Breast epithelium (tissue), 4 donors: ENCODE measurements around the gene CHST1. TPM values are rescaled to one million over a fixed set of nuclear protein-coding genes. Genes with fewer than 3 reads are reported as not detected.

Source experiments
- DNase-seq, 2 donors: peaks; one replicate each; pipeline ENCODE4 v3.0.0-alpha.2; 2019; ENCODE audit warnings: low spot score in 2 of 2
- H3K27ac ChIP-seq, 2 donors: fragments of 200-600 bp; sonication (generic) in 1 of 2; one replicate each; pipeline ENCODE4 v1.5.1; 2016 to 2019; ENCODE audit warnings: mild to moderate bottlenecking in 1 of 2
- H3K27me3 ChIP-seq, 2 donors: fragments of 200-600 bp; sonication (generic) in 1 of 2; one replicate each; pipeline versions ENCODE4 v1.5.1 to v1.6.0; 2017 to 2019; ENCODE audit warnings: control low read depth in 1 of 2, mild to moderate bottlenecking in 1 of 2
- H3K36me3 ChIP-seq: fragments of 200-600 bp; one replicate; pipeline ENCODE4 v1.5.1; 2019
- H3K4me1 ChIP-seq, 2 donors: fragments of 200-600 bp; sonication (generic); one replicate each; pipeline ENCODE4 v1.5.1; 2016 to 2019; ENCODE audit warnings: control low read depth in 1 of 2
- H3K4me3 ChIP-seq, 3 donors: fragments of 200-600 bp; sonication (generic); 1 replicate in 2 of 3; 2 replicates in 1 of 3; pipeline ENCODE4 v1.5.1; 2016 to 2019; ENCODE audit warnings: mild to moderate bottlenecking in 3 of 3, moderate library complexity in 2 of 3
- H3K9me3 ChIP-seq, 2 donors: fragments of 200-600 bp; sonication (generic) in 1 of 2; one replicate each; pipeline ENCODE4 v1.5.1; 2016 to 2019; ENCODE audit warnings: control low read depth in 1 of 2
- POLR2A ChIP-seq: fragments of 450-650 bp; IDR thresholded peaks from one replicate; pipeline ENCODE4 v1.6.1; 2016; ENCODE audit warnings: antibody characterized with exemption, mild to moderate bottlenecking, moderate library complexity
- POLR2AphosphoS5 ChIP-seq, 3 donors: sonication (generic); formaldehyde crosslinking; IDR thresholded peaks; one replicate each; pipeline ENCODE4 v1.6.1; 2017; ENCODE audit warnings: antibody characterized with exemption in 3 of 3
- intact Hi-C: fragments of 100-400 bp; cut with DNase I; formaldehyde crosslinking; loops from one replicate; pipeline ENCODE4 v1.15.1; 2023; ENCODE audit warnings: low total_unique reads
- total RNA-seq, 3 donors: library from RNA; depleted of rRNA; stranded (reverse); fragments of >200 nt; gene quantifications; one replicate each; pipeline ENCODE4 v1.1.0, GENCODE V29; 2016
- TF ChIP-seq, protein P1 (sequence below), 3 donors: fragments of 450-650 bp; IDR thresholded peaks; one replicate each; pipeline ENCODE4 v1.5.1; 2016 to 2017; ENCODE audit warnings: antibody characterized with exemption in 3 of 3, mild to moderate bottlenecking in 3 of 3, moderate library complexity in 3 of 3

The CHST1 gene
- total RNA-seq, 3 donors from 2014 or later: 1.8 to 3.6 (median 2.2) TPM

DNA sequence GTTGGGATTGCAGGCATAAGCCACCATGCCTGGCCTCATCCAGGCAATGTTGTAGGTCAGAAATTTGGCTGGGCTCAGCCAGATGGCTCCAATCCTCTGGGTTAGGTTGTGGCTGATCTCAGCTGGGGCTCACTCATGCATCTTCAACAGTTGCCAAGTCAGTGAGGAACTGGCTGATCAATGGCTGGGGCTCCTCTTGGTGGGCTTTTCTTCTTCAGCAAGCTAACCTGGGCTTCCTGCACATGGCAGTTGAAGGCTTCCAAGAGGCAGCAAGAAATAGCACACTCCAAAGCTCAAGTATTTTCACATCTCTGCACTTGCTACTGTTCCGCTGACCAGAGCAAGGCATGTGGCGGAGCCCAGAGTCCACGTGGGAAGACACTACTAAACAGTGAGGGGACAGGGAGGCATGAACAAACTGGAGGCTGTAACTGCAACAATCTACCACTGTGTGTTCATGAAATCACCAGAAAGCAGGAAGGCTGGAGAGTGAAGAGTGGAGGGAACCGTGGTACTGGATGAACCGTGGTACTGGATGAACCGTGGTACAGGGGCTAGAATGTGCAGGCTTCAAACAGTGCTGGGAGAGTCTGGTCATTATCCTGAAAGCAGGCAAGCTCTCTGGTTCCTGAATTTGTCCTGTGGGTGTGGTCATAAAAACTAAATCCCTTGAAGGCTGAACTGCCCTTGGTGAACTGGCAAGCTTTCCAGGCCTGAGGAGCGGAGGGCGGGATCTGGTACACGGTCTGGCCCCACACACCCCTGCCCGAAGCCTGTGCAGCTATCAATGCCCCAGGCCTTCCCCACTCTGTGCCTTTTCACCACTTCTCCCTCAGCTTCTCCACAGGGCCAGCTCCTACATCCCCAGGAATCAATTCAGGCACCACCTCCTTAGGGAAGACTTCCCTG, 20.2 kb downstream of the CHST1 start:
- peaks cover 0 to 18% of the 10 kb centered on the region in 2 donors for H3K27me3 ChIP-seq
- no peak for DNase-seq
- H3K4me1 ChIP-seq: no peaks in the 10 kb centered on the region
- intact Hi-C loops: no loop called here
- H3K27ac ChIP-seq: no peak overlapping the region
- H3K36me3 ChIP-seq: no peaks in the 10 kb centered on the region
- H3K4me3 ChIP-seq: no peak overlapping the region
- no peak for TF ChIP-seq POLR2A
- TF ChIP-seq, protein P1, sequence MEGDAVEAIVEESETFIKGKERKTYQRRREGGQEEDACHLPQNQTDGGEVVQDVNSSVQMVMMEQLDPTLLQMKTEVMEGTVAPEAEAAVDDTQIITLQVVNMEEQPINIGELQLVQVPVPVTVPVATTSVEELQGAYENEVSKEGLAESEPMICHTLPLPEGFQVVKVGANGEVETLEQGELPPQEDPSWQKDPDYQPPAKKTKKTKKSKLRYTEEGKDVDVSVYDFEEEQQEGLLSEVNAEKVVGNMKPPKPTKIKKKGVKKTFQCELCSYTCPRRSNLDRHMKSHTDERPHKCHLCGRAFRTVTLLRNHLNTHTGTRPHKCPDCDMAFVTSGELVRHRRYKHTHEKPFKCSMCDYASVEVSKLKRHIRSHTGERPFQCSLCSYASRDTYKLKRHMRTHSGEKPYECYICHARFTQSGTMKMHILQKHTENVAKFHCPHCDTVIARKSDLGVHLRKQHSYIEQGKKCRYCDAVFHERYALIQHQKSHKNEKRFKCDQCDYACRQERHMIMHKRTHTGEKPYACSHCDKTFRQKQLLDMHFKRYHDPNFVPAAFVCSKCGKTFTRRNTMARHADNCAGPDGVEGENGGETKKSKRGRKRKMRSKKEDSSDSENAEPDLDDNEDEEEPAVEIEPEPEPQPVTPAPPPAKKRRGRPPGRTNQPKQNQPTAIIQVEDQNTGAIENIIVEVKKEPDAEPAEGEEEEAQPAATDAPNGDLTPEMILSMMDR (IDR thresholded peaks at IDR 0.05): no peak
- TF ChIP-seq POLR2AphosphoS5 (IDR thresholded peaks at IDR 0.05): no peak
- H3K9me3 ChIP-seq: no peaks in the 10 kb centered on the region

DNA sequence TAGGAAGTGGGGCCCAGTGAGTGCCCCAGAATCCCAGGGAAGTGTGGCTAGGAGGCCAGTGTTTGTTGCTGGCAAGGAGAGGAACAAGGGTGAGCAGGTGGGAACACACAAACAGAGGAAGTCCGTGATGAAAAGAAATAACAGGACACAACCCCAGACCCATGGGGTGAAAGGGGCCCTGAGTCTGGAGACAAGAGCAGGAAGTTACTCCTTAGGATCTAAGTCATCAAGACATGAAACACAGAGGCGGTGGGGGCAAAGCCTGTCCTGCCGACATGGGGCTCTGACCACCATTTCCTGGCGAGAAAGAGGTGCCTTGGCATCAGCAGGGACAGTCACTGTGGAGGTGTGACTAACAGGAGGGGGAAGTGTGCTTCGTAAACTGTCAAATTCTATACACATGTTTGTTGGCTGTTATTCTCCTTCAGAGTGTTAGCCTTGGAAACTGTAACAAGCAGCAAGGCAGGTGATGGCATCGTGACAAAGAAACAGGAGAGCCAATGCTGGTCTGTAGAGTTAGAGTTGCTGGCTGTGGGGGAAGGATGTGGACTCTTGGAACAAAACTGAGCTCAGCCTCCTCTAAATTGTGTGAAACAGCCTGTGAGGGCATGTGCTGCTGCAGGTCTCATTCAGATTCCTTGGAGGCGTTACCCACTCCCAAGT, 21.7 kb downstream of the CHST1 start:
- intact Hi-C loops: no loop called here
- no peaks in the 10 kb centered on the region for H3K9me3 ChIP-seq
- peaks cover 0 to 10% of the 10 kb centered on the region in 2 donors for H3K27me3 ChIP-seq
- no peak overlapping the region for H3K4me3 ChIP-seq
- TF ChIP-seq, protein P1 (IDR thresholded peaks at IDR 0.05): no peak
- TF ChIP-seq POLR2A: no peak
- no peak for TF ChIP-seq POLR2AphosphoS5 (IDR thresholded peaks at IDR 0.05)
- H3K36me3 ChIP-seq: no peaks in the 10 kb centered on the region
- H3K4me1 ChIP-seq: no peaks in the 10 kb centered on the region
- no peak for DNase-seq
- H3K27ac ChIP-seq: no peak overlapping the region

DNA sequence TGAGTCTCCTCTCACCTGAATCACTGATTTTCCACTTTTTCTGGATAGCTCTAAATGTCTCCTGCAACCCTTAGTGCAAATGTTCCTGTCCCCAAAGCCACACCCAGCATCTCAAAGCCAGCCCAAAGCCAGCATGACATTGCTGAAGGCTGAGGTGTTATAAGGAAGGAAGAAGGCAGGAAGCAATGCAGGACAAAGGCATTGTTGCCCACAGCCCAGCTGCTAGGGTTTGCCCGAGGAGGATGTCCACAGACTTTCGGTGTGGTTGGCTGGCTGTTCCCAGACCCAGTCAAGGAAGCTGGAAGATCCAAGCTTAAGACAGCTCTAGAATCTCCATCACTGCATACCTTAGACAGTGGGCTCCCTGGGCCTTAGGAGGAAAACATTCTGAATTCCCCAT, 23.5 kb downstream of the CHST1 start:
- H3K4me1 ChIP-seq: no peaks in the 10 kb centered on the region
- no peak for DNase-seq
- no peak overlapping the region for H3K4me3 ChIP-seq
- no peak overlapping the region for H3K27ac ChIP-seq
- TF ChIP-seq, protein P1 (IDR thresholded peaks at IDR 0.05): no peak
- TF ChIP-seq POLR2A (no peak), POLR2AphosphoS5 (IDR thresholded peaks at IDR 0.05) (no peak)
- peaks cover 0 to 3% of the 10 kb centered on the region in 2 donors for H3K9me3 ChIP-seq
- H3K27me3 ChIP-seq: peaks cover 0 to 4% of the 10 kb centered on the region in 2 donors
- intact Hi-C loops: loop anchor here (1.0 kb wide), 1 partner anchor 33 kb away; no protein-coding TSS in a partner anchor
- H3K36me3 ChIP-seq: no peaks in the 10 kb centered on the region

DNA sequence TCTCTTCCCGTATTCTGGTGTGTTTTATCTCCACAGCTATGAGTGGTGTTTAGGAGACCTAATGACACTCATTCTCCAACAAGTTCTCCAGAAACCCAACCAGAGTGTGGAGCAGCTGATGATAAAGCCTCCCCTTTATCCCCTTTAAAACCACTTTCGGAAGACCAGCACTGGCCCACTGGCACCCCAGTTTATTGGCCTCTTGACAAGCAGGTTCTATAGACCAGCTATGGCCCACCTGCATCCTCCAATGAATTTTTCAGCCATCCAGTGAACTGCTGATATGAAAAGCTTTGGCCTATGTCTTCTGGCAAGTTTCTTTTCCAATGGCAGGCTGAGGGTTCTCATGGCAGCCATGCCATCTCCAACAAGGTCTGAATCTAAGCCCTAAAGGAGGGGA, 27.4 kb downstream of the CHST1 start:
- H3K9me3 ChIP-seq: peaks cover 0 to 3% of the 10 kb centered on the region in 2 donors
- TF ChIP-seq POLR2AphosphoS5 (IDR thresholded peaks at IDR 0.05) (no peak), POLR2A (no peak)
- TF ChIP-seq, protein P1 (IDR thresholded peaks at IDR 0.05): no peak
- H3K27me3 ChIP-seq: peaks cover 0 to 9% of the 10 kb centered on the region in 2 donors
- no peak overlapping the region for H3K27ac ChIP-seq
- intact Hi-C loops: no loop called here
- no peaks in the 10 kb centered on the region for H3K4me1 ChIP-seq
- H3K36me3 ChIP-seq: no peaks in the 10 kb centered on the region
- DNase-seq: no peak
- H3K4me3 ChIP-seq: no peak overlapping the region

DNA sequence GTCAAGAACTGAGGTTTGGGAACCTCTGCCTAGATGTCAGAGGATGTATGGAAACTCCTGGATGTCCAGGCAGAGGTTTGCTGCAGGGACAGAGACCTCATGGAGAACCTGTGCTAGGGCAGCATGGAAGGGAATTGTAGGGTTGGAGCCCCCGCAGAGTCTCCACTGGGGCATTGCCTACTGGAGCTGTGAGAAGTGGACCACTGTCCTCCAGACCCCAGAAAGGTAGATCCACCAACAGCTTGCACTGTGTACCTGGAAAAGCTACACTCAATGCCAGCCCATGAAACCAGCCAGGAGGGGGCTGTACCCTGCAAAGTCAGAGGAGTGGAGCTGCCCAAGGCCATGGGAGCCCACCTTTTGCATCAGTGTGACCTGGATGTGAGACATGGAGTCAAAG, 29.5 kb downstream of the CHST1 start:
- TF ChIP-seq, protein P1 (IDR thresholded peaks at IDR 0.05): no peak
- TF ChIP-seq POLR2A: no peak
- TF ChIP-seq POLR2AphosphoS5 (IDR thresholded peaks at IDR 0.05): no peak
- DNase-seq: no peak
- peaks cover 0 to 3% of the 10 kb centered on the region in 2 donors for H3K9me3 ChIP-seq
- H3K27ac ChIP-seq: no peak overlapping the region
- no peaks in the 10 kb centered on the region for H3K4me1 ChIP-seq
- intact Hi-C loops: no loop called here
- H3K4me3 ChIP-seq: no peak overlapping the region
- no peaks in the 10 kb centered on the region for H3K36me3 ChIP-seq
- peaks cover 0 to 7% of the 10 kb centered on the region in 2 donors for H3K27me3 ChIP-seq
